ENCODE data around the gene IFT74.

IFT74 gene

GRCh38 chr9:26949637-26950069 lies 6.6 kb upstream of the IFT74 start:
- no peak overlapping the region for H3K4me3 ChIP-seq (ENCODE audit: control insufficient read depth, low read depth, low read length)
- no peak for DNase-seq (ENCODE audit: low read depth)
- TF ChIP-seq CTCF (IDR thresholded peaks at IDR 0.05; ENCODE audit: control insufficient read depth, insufficient read depth, low read depth, low read length, missing control alignments), result no peak

GRCh38 chr9:26950521-26950920 lies 5.7 kb upstream of the IFT74 start:
- no peak for TF ChIP-seq CTCF (IDR thresholded peaks at IDR 0.05; ENCODE audit: control insufficient read depth, insufficient read depth, low read depth, low read length, missing control alignments)
- DNase-seq (ENCODE audit: low read depth), result no peak
- no peak overlapping the region for H3K4me3 ChIP-seq (ENCODE audit: control insufficient read depth, low read depth, low read length)

- no peak for TF ChIP-seq CTCF (IDR thresholded peaks at IDR 0.05; ENCODE audit: control insufficient read depth, insufficient read depth, low read depth, low read length, missing control alignments)
- no peak overlapping the region for H3K4me3 ChIP-seq (ENCODE audit: control insufficient read depth, low read depth, low read length)
- no peak for DNase-seq (ENCODE audit: low read depth)
Observed at GRCh38 chr9:26951794-26952193, 4.4 kb upstream of the IFT74 start.

- no peak for TF ChIP-seq CTCF (IDR thresholded peaks at IDR 0.05; ENCODE audit: control insufficient read depth, insufficient read depth, low read depth, low read length, missing control alignments)
- H3K4me3 ChIP-seq (ENCODE audit: control insufficient read depth, low read depth, low read length), result no peak overlapping the region
- peak; percentile 13 for DNase-seq (ENCODE audit: low read depth)
Observed at GRCh38 chr9:26954050-26954508, 2.1 kb upstream of the IFT74 start.

- no peak for DNase-seq (ENCODE audit: low read depth)
- peak overlapping the region; percentile 87 for H3K4me3 ChIP-seq (ENCODE audit: control insufficient read depth, low read depth, low read length)
- no peak for TF ChIP-seq CTCF (IDR thresholded peaks at IDR 0.05; ENCODE audit: control insufficient read depth, insufficient read depth, low read depth, low read length, missing control alignments)
Observed at GRCh38 chr9:26955222-26955903, 849 bp upstream of the IFT74 start.

- no peak for TF ChIP-seq CTCF (IDR thresholded peaks at IDR 0.05; ENCODE audit: control insufficient read depth, insufficient read depth, low read depth, low read length, missing control alignments)
- no peak for DNase-seq (ENCODE audit: low read depth)
- peak overlapping the region; percentile 87 for H3K4me3 ChIP-seq (ENCODE audit: control insufficient read depth, low read depth, low read length)
Observed at GRCh38 chr9:26956860-26957233, 635 bp downstream of the IFT74 start.
